Stimulated activated CD8-positive, alpha-beta memory T cell treated with anti-CD3 and anti-CD28 coated beads, Interleukin-2, amount 100 ng/mL, for 48 hours (primary cell): ENCODE measurements around the gene PPP2R2D.

Experiments used
- DNase-seq, 2 donors: peaks; one replicate each; pipeline ENCODE4 v3.0.0-alpha.2; 2020; ENCODE audit warnings: low read depth in 2 of 2

The PPP2R2D gene

GRCh38 chr10:131929122-131929845 is 28.5 kb downstream of the PPP2R2D start:
- no peak for DNase-seq

GRCh38 chr10:131930150-131930549 is 29.3 kb downstream of the PPP2R2D start:
- no peak for DNase-seq

- no peak for DNase-seq
Observed at GRCh38 chr10:131930586-131931330, 29.9 kb downstream of the PPP2R2D start.

GRCh38 chr10:131931981-131932380 is 31.2 kb downstream of the PPP2R2D start:
- no peak for DNase-seq

GRCh38 chr10:131933016-131933695 is 32.3 kb downstream of the PPP2R2D start:
- DNase-seq, result no peak

- no peak for DNase-seq
Observed at GRCh38 chr10:131933696-131934086, 32.9 kb downstream of the PPP2R2D start.

- no peak for DNase-seq
Observed at GRCh38 chr10:131934769-131935168, 34.0 kb downstream of the PPP2R2D start.

- no peak for DNase-seq
Observed at GRCh38 chr10:131935260-131935659, 34.5 kb downstream of the PPP2R2D start.

- no peak for DNase-seq
Observed at GRCh38 chr10:131936294-131936693, 35.5 kb downstream of the PPP2R2D start.

GRCh38 chr10:131936736-131937135 is 35.9 kb downstream of the PPP2R2D start:
- DNase-seq, result no peak

GRCh38 chr10:131937836-131938235 is 37.0 kb downstream of the PPP2R2D start:
- no peak for DNase-seq

- DNase-seq, result no peak
Observed at GRCh38 chr10:131938681-131939080, 37.9 kb downstream of the PPP2R2D start.

- DNase-seq, result no peak
Observed at GRCh38 chr10:131942455-131942854, 41.6 kb downstream of the PPP2R2D start.

GRCh38 chr10:131943021-131943814 is 42.4 kb downstream of the PPP2R2D start:
- DNase-seq, result no peak

- no peak for DNase-seq
Observed at GRCh38 chr10:131944412-131944811, 43.6 kb downstream of the PPP2R2D start.

GRCh38 chr10:131944976-131945695 is 44.3 kb downstream of the PPP2R2D start:
- no peak for DNase-seq

- DNase-seq, result no peak
Observed at GRCh38 chr10:131946321-131946751, 45.5 kb downstream of the PPP2R2D start.

- DNase-seq, result no peak
Observed at GRCh38 chr10:131946880-131947279, 46.1 kb downstream of the PPP2R2D start.

- DNase-seq, result no peak
Observed at GRCh38 chr10:131947631-131948347, 47.0 kb downstream of the PPP2R2D start.

- DNase-seq, result no peak
Observed at GRCh38 chr10:131948501-131948900, 47.7 kb downstream of the PPP2R2D start.
